Thymus (tissue), 11 donors: ENCODE measurements around the gene ACSS1. TPM values are rescaled to one million over a fixed set of nuclear protein-coding genes. Genes with fewer than 3 reads are reported as not detected.

Source experiments
- DNase-seq, 9 donors: peaks; one replicate each; pipeline ENCODE4 v3.0.0-alpha.2; 2013; ENCODE audit warnings: low spot score in 9 of 9, low read depth in 6 of 9, missing footprints in 1 of 9
- H3K27ac ChIP-seq, 2 donors: one replicate each; pipeline ENCODE4 v1.5.1; 2013; ENCODE audit warnings: control low read depth in 1 of 2, low read depth in 1 of 2, low read length in 1 of 2, mild to moderate bottlenecking in 1 of 2, moderate library complexity in 1 of 2
- H3K27me3 ChIP-seq, 2 donors: one replicate each; pipeline ENCODE4 v1.5.1; 2013; ENCODE audit warnings: low read length in 1 of 2; ENCODE audit not compliant: control insufficient read depth in 2 of 2, insufficient read depth in 1 of 2
- H3K36me3 ChIP-seq, 2 donors: one replicate each; pipeline ENCODE4 v1.5.1; 2013; ENCODE audit warnings: low read length in 1 of 2, mild to moderate bottlenecking in 1 of 2, moderate library complexity in 1 of 2; ENCODE audit not compliant: control insufficient read depth in 2 of 2, insufficient read depth in 2 of 2
- H3K4me1 ChIP-seq, 2 donors: one replicate each; pipeline ENCODE4 v1.5.1; 2013; ENCODE audit warnings: low read length in 2 of 2; ENCODE audit not compliant: control insufficient read depth in 2 of 2, insufficient read depth in 2 of 2
- H3K4me3 ChIP-seq, 2 donors: one replicate each; pipeline ENCODE4 v1.5.1; 2013; ENCODE audit warnings: low read length in 2 of 2, control low read depth in 1 of 2, mild to moderate bottlenecking in 1 of 2
- H3K9me3 ChIP-seq, 2 donors: one replicate each; pipeline ENCODE4 v1.5.1; 2013; ENCODE audit warnings: low read length in 1 of 2, mild to moderate bottlenecking in 1 of 2; ENCODE audit not compliant: control insufficient read depth in 2 of 2, insufficient read depth in 1 of 2
- WGBS: extraction: QIAGEN DNeasy Blood & Tissue Kit; methylation state at CpG from one replicate; pipeline ENCODE4 v1.1.7; 2013; 5-methylcytosine and 5-hydroxymethylcytosine counted together
- polyA plus RNA-seq: library from polyadenylated mRNA; stranded (reverse); fragments of 200-250 nt; gene quantifications from one replicate; pipeline ENCODE4 v1.2.3, GENCODE V29; 2013
- total RNA-seq: library from RNA; stranded (reverse); fragments of 120-200 nt; gene quantifications from one replicate; pipeline ENCODE4 v1.2.4, GENCODE V29; 2013
- donor health status: healthy.

Gene ACSS1
- total and polyA plus RNA-seq, 2 donors, result 22.2 to 27.8 TPM

GRCh38 chr20:25044660-25045342 is 13.1 kb downstream of the ACSS1 start:
- Histone ChIP-seq H3K9me3 (no peaks in the 10 kb centered on the region), H3K4me3 (no peak overlapping the region), H3K27ac (no peak overlapping the region), H3K27me3 (no peaks in the 10 kb centered on the region), H3K4me1 (peaks cover 14 to 35% of the 10 kb centered on the region in 2 donors), H3K36me3 (peaks cover 21 to 27% of the 10 kb centered on the region in 2 donors)
- 92% methylated on average over 14 of the region's 14 CpGs for WGBS
- no peak for DNase-seq

- H3K27ac ChIP-seq, result no peak overlapping the region
- H3K27me3 ChIP-seq, result no peaks in the 10 kb centered on the region
- WGBS, result 98% methylated on average over 5 of the region's 5 CpGs
- no peaks in the 10 kb centered on the region for H3K9me3 ChIP-seq
- H3K36me3 ChIP-seq, result peaks cover 21 to 27% of the 10 kb centered on the region in 2 donors
- no peak overlapping the region for H3K4me3 ChIP-seq
- peaks cover 14 to 41% of the 10 kb centered on the region in 2 donors for H3K4me1 ChIP-seq
- no peak for DNase-seq
These were observed 13.7 kb downstream of the ACSS1 start for GRCh38 chr20:25044261-25044560.

- 93% methylated on average over 9 of the region's 9 CpGs for WGBS
- Histone ChIP-seq H3K4me1 (peaks cover 14 to 46% of the 10 kb centered on the region in 2 donors), H3K9me3 (no peaks in the 10 kb centered on the region), H3K27ac (peak overlapping the region; percentile 83 to 87), H3K36me3 (peaks cover 21 to 27% of the 10 kb centered on the region in 2 donors), H3K27me3 (no peaks in the 10 kb centered on the region), H3K4me3 (no peak overlapping the region)
- DNase-seq, result no peak
These were observed 14.3 kb downstream of the ACSS1 start for GRCh38 chr20:25043499-25044260.

- Histone ChIP-seq H3K36me3 (peaks cover 15 to 20% of the 10 kb centered on the region in 2 donors), H3K4me1 (peaks cover 14 to 55% of the 10 kb centered on the region in 2 donors), H3K4me3 (no peak overlapping the region), H3K9me3 (no peaks in the 10 kb centered on the region), H3K27ac (peak overlapping the region; percentile 83 to 87), H3K27me3 (no peaks in the 10 kb centered on the region)
- peak in 5 of 9 donors; percentile 36 to 76 (median 53) for DNase-seq
- 61% methylated on average over 14 of the region's 14 CpGs for WGBS
These were observed 15.1 kb downstream of the ACSS1 start for GRCh38 chr20:25042531-25043498.

- H3K27me3 ChIP-seq, result no peaks in the 10 kb centered on the region
- 93% methylated on average over 21 of the region's 21 CpGs for WGBS
- H3K4me1 ChIP-seq, result peaks cover 17 to 63% of the 10 kb centered on the region in 2 donors
- H3K36me3 ChIP-seq, result peaks cover 8 to 12% of the 10 kb centered on the region in 2 donors
- H3K27ac ChIP-seq, result peak overlapping the region in 1 of 2 donors; percentile 87
- H3K4me3 ChIP-seq, result no peak overlapping the region
- H3K9me3 ChIP-seq, result no peaks in the 10 kb centered on the region
- DNase-seq, result no peak
These were observed 16.0 kb downstream of the ACSS1 start for GRCh38 chr20:25041813-25042530.

GRCh38 chr20:25040438-25040831 is 17.5 kb downstream of the ACSS1 start:
- WGBS, result 92% methylated on average over 6 of the region's 6 CpGs
- no peaks in the 10 kb centered on the region for H3K9me3 ChIP-seq
- peak overlapping the region in 1 of 2 donors; percentile 55 for H3K27ac ChIP-seq
- peaks cover 0 to 4% of the 10 kb centered on the region in 2 donors for H3K36me3 ChIP-seq
- no peak for DNase-seq
- H3K27me3 ChIP-seq, result no peaks in the 10 kb centered on the region
- no peak overlapping the region for H3K4me3 ChIP-seq
- peaks cover 31 to 76% of the 10 kb centered on the region in 2 donors for H3K4me1 ChIP-seq

GRCh38 chr20:25039697-25040437 is 18.1 kb downstream of the ACSS1 start:
- Histone ChIP-seq H3K27me3 (no peaks in the 10 kb centered on the region), H3K36me3 (peaks cover 0 to 4% of the 10 kb centered on the region in 2 donors), H3K4me3 (no peak overlapping the region), H3K4me1 (peaks cover 31 to 76% of the 10 kb centered on the region in 2 donors), H3K27ac (peak overlapping the region; percentile 51 to 61), H3K9me3 (no peaks in the 10 kb centered on the region)
- no peak for DNase-seq
- 89% methylated on average over 9 of the region's 9 CpGs for WGBS

GRCh38 chr20:25038591-25039015 is 19.3 kb downstream of the ACSS1 start:
- peaks cover 0 to 4% of the 10 kb centered on the region in 2 donors for H3K36me3 ChIP-seq
- H3K27me3 ChIP-seq, result no peaks in the 10 kb centered on the region
- H3K9me3 ChIP-seq, result no peaks in the 10 kb centered on the region
- no peak overlapping the region for H3K4me3 ChIP-seq
- H3K4me1 ChIP-seq, result peaks cover 31 to 75% of the 10 kb centered on the region in 2 donors
- 96% methylated on average over 6 of the region's 6 CpGs for WGBS
- no peak for DNase-seq
- peak overlapping the region in 1 of 2 donors; percentile 36 for H3K27ac ChIP-seq
